Smooth muscle cell (in vitro differentiated cells): ENCODE measurements around the gene ATG7. TPM values are rescaled to one million over a fixed set of nuclear protein-coding genes. Genes with fewer than 3 reads are reported as not detected.

ENCODE experiments used
- DNase-seq: peaks from one replicate; lab custom pipeline; 2025; ENCODE audit not compliant: unreplicated experiment; lab: John Stamatoyannopoulos, UW
- H2AFZ ChIP-seq: fragments of 200-600 bp; sonication (generic); 2 replicates; pipeline ENCODE4 v1.6.0; 2016; ENCODE audit warnings: antibody characterized with exemption, low read depth, mild to moderate bottlenecking
- H3F3A ChIP-seq: fragments of 200-600 bp; sonication (generic); 2 replicates; pipeline ENCODE4 v1.6.0; 2017; ENCODE audit warnings: antibody characterized with exemption, low read depth
- H3K27ac ChIP-seq: fragments of 200-600 bp; sonication (generic); 2 replicates; pipeline ENCODE4 v1.5.1; 2016; ENCODE audit warnings: low read depth, mild to moderate bottlenecking
- H3K27me3 ChIP-seq: fragments of 200-600 bp; sonication (generic); 2 replicates; pipeline ENCODE4 v1.6.1; 2016; ENCODE audit warnings: low read depth, mild to moderate bottlenecking
- H3K36me3 ChIP-seq: fragments of 200-600 bp; sonication (generic); 2 replicates; pipeline ENCODE4 v1.5.1; 2016; ENCODE audit warnings: low read depth
- H3K4me1 ChIP-seq: fragments of 200-600 bp; sonication (generic); 2 replicates; pipeline ENCODE4 v1.5.1; 2016; ENCODE audit warnings: low read depth
- H3K4me2 ChIP-seq: fragments of 200-600 bp; sonication (generic); 2 replicates; pipeline ENCODE4 v1.6.0; 2016; ENCODE audit warnings: mild to moderate bottlenecking
- H3K4me3 ChIP-seq: fragments of 200-600 bp; sonication (generic); 2 replicates; pipeline ENCODE4 v1.5.1; 2016; ENCODE audit warnings: mild to moderate bottlenecking
- H3K79me2 ChIP-seq: fragments of 200-600 bp; sonication (generic); 2 replicates; pipeline ENCODE4 v1.6.0; 2016; ENCODE audit warnings: low read depth, mild to moderate bottlenecking
- H3K9ac ChIP-seq: fragments of 200-600 bp; sonication (generic); 2 replicates; pipeline ENCODE4 v1.6.0; 2016; ENCODE audit warnings: low read depth
- H3K9me3 ChIP-seq: fragments of 200-600 bp; sonication (generic); replicated peaks from 2 replicates; pipeline ENCODE4 v1.5.1; 2016; ENCODE audit warnings: low read depth
- H4K20me1 ChIP-seq: fragments of 200-600 bp; sonication (generic); 2 replicates; pipeline ENCODE4 v1.6.0; 2016; ENCODE audit warnings: low read depth
- WGBS: methylation state at CpG from one replicate; pipeline ENCODE4 v1.1.7; 2016; ENCODE audit warnings: low lambda C conversion rate; 5-methylcytosine and 5-hydroxymethylcytosine counted together
- polyA plus RNA-seq: library from polyadenylated mRNA; unstranded; fragments of >200 nt; fragmentation: Nextera tagmentation; extraction: Ambion mirVana; gene quantifications from 2 replicates; pipeline ENCODE4 v1.2.1, GENCODE V29; 2016
- total RNA-seq: library from RNA; depleted of rRNA; stranded (reverse); fragments of >200 nt; gene quantifications from 2 replicates; pipeline ENCODE4 v1.2.3, GENCODE V29; 2014
- TF ChIP-seq, protein P1 (sequence below): fragments of 200-600 bp; sonication (generic); IDR thresholded peaks from 2 replicates; pipeline ENCODE4 v1.5.1; 2017; ENCODE audit warnings: borderline replicate concordance, mild to moderate bottlenecking, antibody characterized with exemption; ENCODE audit not compliant: insufficient read depth, poor library complexity, severe bottlenecking

The ATG7 gene
- total and polyA plus RNA-seq, 2 experiments from 2014 or later = 19.4 to 40.3 TPM

DNA sequence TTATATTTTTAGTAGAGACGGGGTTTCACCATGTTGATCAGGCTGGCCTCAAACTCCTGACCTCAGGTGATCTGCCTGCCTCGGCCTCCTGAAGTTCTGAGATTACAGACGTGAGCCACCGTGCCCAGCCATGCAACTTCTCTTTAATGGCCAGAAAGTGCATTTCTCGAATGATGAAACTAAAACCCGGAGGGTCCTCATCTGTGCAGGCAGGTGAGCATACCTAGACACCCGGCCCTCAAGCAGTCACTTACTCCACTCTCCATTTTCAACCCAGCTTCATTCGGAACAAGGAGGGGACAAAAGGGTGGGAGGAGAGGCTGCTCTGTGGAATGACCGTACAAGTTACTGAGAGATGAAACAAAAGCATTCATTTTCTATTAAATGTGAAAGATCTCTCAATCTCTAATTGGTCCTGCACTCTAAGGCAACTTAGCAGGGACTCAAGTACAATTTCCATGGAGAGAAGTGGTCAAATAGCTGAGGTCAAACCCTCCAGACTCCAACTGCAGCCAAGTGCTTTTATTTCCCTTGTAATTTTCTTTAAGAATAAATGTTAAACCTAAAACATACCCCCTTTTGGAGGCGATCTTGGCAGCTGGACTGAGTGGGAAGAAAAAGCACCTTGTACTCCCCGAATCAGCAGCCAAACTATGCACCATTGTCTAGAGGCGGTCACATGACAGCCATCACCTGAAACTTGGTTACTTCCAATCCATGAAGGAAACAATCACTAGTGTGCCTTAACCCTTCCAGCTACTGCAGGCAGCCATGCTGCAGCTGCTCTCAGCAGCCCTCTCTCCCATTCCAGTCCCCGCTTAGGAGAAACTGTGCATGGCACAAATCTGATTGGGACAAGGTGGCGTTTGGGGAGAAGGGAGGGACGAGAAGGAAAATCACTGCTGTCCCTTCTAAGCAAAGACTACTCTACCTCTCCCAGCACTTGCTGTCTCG, 309.3 kb downstream of the ATG7 start:
- no peak for DNase-seq
- Histone ChIP-seq H3K36me3 (no peaks in the 10 kb centered on the region), H4K20me1 (peaks cover 97% of the 10 kb centered on the region), H3K27ac (peak overlapping the region; percentile 96), H3K9me3 (no peaks in the 10 kb centered on the region), H3K79me2 (peaks cover 93% of the 10 kb centered on the region), H3K9ac (peak overlapping the region; percentile 40), H3F3A (peaks cover 38% of the 10 kb centered on the region), H3K4me2 (peak overlapping the region; percentile 76), H3K27me3 (no peaks in the 10 kb centered on the region), H3K4me3 (peak overlapping the region; percentile 37), H3K4me1 (peaks cover 46% of the 10 kb centered on the region), H2AFZ (no peak overlapping the region)
- WGBS = 61% methylated on average over 16 of the region's 16 CpGs
- TF ChIP-seq, protein P1, sequence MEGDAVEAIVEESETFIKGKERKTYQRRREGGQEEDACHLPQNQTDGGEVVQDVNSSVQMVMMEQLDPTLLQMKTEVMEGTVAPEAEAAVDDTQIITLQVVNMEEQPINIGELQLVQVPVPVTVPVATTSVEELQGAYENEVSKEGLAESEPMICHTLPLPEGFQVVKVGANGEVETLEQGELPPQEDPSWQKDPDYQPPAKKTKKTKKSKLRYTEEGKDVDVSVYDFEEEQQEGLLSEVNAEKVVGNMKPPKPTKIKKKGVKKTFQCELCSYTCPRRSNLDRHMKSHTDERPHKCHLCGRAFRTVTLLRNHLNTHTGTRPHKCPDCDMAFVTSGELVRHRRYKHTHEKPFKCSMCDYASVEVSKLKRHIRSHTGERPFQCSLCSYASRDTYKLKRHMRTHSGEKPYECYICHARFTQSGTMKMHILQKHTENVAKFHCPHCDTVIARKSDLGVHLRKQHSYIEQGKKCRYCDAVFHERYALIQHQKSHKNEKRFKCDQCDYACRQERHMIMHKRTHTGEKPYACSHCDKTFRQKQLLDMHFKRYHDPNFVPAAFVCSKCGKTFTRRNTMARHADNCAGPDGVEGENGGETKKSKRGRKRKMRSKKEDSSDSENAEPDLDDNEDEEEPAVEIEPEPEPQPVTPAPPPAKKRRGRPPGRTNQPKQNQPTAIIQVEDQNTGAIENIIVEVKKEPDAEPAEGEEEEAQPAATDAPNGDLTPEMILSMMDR = no peak

DNA sequence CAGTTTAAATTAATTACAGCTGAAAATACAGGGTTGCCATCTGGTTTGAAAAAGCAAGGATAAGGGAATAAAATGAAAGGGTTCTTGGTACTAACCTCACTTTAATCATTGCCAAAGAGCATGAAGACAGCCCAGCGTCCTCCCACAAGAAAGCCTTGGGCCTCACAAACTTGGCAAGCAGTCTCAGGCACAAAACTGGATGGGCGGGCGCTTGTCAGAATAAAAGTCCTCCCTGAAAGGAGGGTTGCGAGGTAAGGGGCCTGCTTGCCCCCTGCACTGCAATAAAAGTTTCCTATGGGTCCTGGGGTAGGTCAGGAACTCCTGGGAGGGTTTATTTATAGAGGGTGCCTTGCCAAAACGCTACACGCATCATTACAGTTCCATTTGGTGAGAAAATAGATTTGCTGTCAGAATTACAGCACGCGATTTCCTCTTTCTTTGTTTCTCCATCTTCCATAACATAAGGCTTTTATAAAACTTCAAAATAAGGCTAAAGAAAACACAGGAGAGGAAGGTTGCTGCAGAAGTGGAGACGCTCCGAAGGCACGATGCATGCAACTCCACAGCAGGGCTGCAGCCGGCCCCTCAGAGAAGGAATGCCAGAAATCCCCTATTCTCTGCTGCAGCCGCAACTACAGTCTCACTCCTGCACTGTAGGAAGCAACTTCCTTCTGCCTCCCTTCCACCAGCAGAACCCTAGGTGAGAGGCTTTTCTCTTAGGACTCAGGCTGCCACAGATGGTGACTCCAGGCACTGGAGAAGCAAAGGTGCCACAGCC, 310.2 kb downstream of the ATG7 start:
- DNase-seq = no peak
- Histone ChIP-seq H3K9ac (peak overlapping the region; percentile 77), H3K79me2 (peaks cover 93% of the 10 kb centered on the region), H3K27ac (peak overlapping the region; percentile 96), H4K20me1 (peaks cover 97% of the 10 kb centered on the region), H3K4me3 (peak overlapping the region; percentile 37), H3F3A (peaks cover 38% of the 10 kb centered on the region), H3K4me1 (peaks cover 46% of the 10 kb centered on the region), H3K27me3 (no peaks in the 10 kb centered on the region), H3K4me2 (peak overlapping the region; percentile 76), H2AFZ (no peak overlapping the region), H3K36me3 (no peaks in the 10 kb centered on the region), H3K9me3 (no peaks in the 10 kb centered on the region)
- TF ChIP-seq, protein P1 = no peak
- 12% methylated on average over 13 of the region's 13 CpGs for WGBS

DNA sequence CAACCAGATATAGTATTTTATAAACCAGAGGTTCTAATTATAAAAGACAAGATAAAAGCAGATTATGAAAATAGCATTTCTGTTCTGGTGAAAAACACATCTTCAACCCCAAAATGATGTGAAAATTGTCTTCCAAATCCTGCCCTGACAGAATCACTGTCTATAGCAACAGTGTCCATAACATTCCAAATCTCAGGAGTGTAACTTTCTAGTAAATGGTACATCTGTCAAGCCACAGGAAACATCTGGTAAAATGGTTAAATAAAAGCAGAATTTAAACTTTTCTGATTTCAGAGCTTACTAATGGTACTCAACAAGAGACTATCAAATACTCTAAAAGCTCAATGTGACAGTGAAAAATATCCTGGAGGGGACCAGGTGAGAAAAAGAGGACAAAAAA, 311.0 kb downstream of the ATG7 start:
- DNase-seq = no peak
- Histone ChIP-seq H2AFZ (no peak overlapping the region), H3K9ac (peak overlapping the region; percentile 77), H3K4me1 (peaks cover 46% of the 10 kb centered on the region), H3K36me3 (no peaks in the 10 kb centered on the region), H3K27ac (peak overlapping the region; percentile 96), H3F3A (peaks cover 38% of the 10 kb centered on the region), H4K20me1 (peaks cover 97% of the 10 kb centered on the region), H3K4me3 (no peak overlapping the region), H3K9me3 (no peaks in the 10 kb centered on the region), H3K4me2 (peak overlapping the region; percentile 76), H3K27me3 (no peaks in the 10 kb centered on the region), H3K79me2 (peaks cover 93% of the 10 kb centered on the region)
- TF ChIP-seq, protein P1 = no peak
